Bronchial epithelial cell (primary cell): ENCODE measurements around the gene DMD. TPM values are rescaled to one million over a fixed set of nuclear protein-coding genes. Genes with fewer than 3 reads are reported as not detected.

Source experiments
- DNase-seq: peaks from one replicate; pipeline ENCODE4 v3.0.0-alpha.2; 2010; ENCODE audit warnings: low read depth
- FAIRE-seq: peaks from 2 replicates; lab custom pipeline; 2011; peaks lifted over from hg19 to GRCh38; lab: Jason Lieb, UNC
- H3K27me3 ChIP-seq: 2 replicates; pipeline ENCODE4 v1.5.1; 2011; ENCODE audit warnings: low read length; ENCODE audit not compliant: control insufficient read depth, insufficient read depth
- H3K36me3 ChIP-seq: 2 replicates; pipeline ENCODE4 v1.5.1; 2011; ENCODE audit warnings: low read length; ENCODE audit not compliant: control insufficient read depth, insufficient read depth
- H3K4me3 ChIP-seq: 2 replicates; pipeline ENCODE4 v1.5.1; 2011; ENCODE audit warnings: mild to moderate bottlenecking, low read depth, low read length, control low read depth
- total RNA-seq: library from RNA; depleted of rRNA; stranded (reverse); fragments of >200 nt; gene quantifications from 2 replicates; pipeline ENCODE4 v1.2.1, GENCODE V29; 2014
- TF ChIP-seq, protein P1 (sequence below): IDR thresholded peaks from 2 replicates; pipeline ENCODE4 v1.5.1; 2011; ENCODE audit warnings: mild to moderate bottlenecking, moderate library complexity, low read length, control low read depth, inconsistent platforms; ENCODE audit not compliant: insufficient read depth, severe bottlenecking

DMD gene
- total RNA-seq, 1 donor from 2014 or later: 4.5 TPM

- DNase-seq (peak; percentile 13), FAIRE-seq (peak; percentile 32)
- Histone ChIP-seq H3K27me3 (no peaks in the 10 kb centered on the region), H3K36me3 (no peaks in the 10 kb centered on the region), H3K4me3 (no peak overlapping the region)
- TF ChIP-seq, protein P1, sequence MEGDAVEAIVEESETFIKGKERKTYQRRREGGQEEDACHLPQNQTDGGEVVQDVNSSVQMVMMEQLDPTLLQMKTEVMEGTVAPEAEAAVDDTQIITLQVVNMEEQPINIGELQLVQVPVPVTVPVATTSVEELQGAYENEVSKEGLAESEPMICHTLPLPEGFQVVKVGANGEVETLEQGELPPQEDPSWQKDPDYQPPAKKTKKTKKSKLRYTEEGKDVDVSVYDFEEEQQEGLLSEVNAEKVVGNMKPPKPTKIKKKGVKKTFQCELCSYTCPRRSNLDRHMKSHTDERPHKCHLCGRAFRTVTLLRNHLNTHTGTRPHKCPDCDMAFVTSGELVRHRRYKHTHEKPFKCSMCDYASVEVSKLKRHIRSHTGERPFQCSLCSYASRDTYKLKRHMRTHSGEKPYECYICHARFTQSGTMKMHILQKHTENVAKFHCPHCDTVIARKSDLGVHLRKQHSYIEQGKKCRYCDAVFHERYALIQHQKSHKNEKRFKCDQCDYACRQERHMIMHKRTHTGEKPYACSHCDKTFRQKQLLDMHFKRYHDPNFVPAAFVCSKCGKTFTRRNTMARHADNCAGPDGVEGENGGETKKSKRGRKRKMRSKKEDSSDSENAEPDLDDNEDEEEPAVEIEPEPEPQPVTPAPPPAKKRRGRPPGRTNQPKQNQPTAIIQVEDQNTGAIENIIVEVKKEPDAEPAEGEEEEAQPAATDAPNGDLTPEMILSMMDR: no peak
Observed at GRCh38 chrX:31070057-31070468, 2141.3 kb downstream of the DMD start.
